ENCODE measurements around the gene SPPL2A.

- no peak for TF ChIP-seq CREB1 (CRISPR knock-in tag; IDR thresholded peaks at IDR 0.05)
- TF ChIP-seq, protein P1, sequence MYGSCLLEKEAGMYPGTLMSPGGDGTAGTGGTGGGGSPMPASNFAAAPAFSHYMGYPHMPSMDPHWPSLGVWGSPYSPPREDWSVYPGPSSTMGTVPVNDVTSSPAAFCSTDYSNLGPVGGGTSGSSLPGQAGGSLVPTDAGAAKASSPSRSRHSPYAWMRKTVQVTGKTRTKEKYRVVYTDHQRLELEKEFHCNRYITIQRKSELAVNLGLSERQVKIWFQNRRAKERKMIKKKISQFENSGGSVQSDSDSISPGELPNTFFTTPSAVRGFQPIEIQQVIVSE (CRISPR knock-in tag; IDR thresholded peaks at IDR 0.05; ENCODE audit: borderline replicate concordance): no peak
- no peak for TF ChIP-seq USF2 (CRISPR knock-in tag; IDR thresholded peaks at IDR 0.05)
- TF ChIP-seq, protein P2, sequence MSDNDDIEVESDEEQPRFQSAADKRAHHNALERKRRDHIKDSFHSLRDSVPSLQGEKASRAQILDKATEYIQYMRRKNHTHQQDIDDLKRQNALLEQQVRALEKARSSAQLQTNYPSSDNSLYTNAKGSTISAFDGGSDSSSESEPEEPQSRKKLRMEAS (CRISPR knock-in tag; IDR thresholded peaks at IDR 0.05): no peak
- no peak for TF ChIP-seq ELF4 (CRISPR knock-in tag; IDR thresholded peaks at IDR 0.05; ENCODE audit: low read depth)
- TF ChIP-seq, protein P3, sequence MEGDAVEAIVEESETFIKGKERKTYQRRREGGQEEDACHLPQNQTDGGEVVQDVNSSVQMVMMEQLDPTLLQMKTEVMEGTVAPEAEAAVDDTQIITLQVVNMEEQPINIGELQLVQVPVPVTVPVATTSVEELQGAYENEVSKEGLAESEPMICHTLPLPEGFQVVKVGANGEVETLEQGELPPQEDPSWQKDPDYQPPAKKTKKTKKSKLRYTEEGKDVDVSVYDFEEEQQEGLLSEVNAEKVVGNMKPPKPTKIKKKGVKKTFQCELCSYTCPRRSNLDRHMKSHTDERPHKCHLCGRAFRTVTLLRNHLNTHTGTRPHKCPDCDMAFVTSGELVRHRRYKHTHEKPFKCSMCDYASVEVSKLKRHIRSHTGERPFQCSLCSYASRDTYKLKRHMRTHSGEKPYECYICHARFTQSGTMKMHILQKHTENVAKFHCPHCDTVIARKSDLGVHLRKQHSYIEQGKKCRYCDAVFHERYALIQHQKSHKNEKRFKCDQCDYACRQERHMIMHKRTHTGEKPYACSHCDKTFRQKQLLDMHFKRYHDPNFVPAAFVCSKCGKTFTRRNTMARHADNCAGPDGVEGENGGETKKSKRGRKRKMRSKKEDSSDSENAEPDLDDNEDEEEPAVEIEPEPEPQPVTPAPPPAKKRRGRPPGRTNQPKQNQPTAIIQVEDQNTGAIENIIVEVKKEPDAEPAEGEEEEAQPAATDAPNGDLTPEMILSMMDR (IDR thresholded peaks at IDR 0.05): no peak
- TF ChIP-seq, protein P4, sequence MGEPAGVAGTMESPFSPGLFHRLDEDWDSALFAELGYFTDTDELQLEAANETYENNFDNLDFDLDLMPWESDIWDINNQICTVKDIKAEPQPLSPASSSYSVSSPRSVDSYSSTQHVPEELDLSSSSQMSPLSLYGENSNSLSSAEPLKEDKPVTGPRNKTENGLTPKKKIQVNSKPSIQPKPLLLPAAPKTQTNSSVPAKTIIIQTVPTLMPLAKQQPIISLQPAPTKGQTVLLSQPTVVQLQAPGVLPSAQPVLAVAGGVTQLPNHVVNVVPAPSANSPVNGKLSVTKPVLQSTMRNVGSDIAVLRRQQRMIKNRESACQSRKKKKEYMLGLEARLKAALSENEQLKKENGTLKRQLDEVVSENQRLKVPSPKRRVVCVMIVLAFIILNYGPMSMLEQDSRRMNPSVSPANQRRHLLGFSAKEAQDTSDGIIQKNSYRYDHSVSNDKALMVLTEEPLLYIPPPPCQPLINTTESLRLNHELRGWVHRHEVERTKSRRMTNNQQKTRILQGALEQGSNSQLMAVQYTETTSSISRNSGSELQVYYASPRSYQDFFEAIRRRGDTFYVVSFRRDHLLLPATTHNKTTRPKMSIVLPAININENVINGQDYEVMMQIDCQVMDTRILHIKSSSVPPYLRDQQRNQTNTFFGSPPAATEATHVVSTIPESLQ (CRISPR knock-in tag; IDR thresholded peaks at IDR 0.05): no peak
Measured at GRCh38 chr15:50685191-50685975, 80.1 kb downstream of the SPPL2A start.

All from WTC11 (cell line).